ENCODE data around the gene OR51D1.

DNA sequence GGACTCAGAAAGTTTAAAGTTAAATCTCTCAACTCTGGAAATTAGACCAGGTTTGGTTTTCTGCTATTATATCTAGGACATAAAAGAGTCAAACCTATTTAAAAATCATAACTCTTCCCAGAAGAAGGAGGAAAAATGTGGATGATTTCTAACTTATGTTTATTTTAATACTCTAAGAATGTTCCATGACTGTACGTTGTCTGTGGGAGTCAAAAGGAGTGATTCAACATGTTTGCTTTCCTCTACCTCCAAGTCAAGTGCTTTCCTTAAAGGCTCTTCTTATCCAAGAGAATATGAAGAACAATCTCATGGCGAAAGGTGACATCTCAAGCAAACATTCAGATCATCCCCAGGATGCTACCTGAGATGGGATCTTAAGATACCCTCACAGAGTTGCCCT lies 28.1 kb downstream of the OR51D1 start:
- TF ChIP-seq, protein P1, sequence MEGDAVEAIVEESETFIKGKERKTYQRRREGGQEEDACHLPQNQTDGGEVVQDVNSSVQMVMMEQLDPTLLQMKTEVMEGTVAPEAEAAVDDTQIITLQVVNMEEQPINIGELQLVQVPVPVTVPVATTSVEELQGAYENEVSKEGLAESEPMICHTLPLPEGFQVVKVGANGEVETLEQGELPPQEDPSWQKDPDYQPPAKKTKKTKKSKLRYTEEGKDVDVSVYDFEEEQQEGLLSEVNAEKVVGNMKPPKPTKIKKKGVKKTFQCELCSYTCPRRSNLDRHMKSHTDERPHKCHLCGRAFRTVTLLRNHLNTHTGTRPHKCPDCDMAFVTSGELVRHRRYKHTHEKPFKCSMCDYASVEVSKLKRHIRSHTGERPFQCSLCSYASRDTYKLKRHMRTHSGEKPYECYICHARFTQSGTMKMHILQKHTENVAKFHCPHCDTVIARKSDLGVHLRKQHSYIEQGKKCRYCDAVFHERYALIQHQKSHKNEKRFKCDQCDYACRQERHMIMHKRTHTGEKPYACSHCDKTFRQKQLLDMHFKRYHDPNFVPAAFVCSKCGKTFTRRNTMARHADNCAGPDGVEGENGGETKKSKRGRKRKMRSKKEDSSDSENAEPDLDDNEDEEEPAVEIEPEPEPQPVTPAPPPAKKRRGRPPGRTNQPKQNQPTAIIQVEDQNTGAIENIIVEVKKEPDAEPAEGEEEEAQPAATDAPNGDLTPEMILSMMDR (conservative IDR thresholded peaks at IDR 0.05 in 1 of 2, IDR thresholded peaks at IDR 0.05 in 1 of 2; ENCODE audit: low read depth in 1 of 2, low read length in 2 of 2) = no peak
- TF ChIP-seq EZH2 (IDR thresholded peaks at IDR 0.05; ENCODE audit: low read length, missing control alignments) = no peak
